ENCODE measurements around the gene SLC35F5.
A peak's percentile ranks its signal among the peaks of the same experiment; 100 is the strongest.
"Not testable (repeated sequence)": the region's sequence is repeated elsewhere in the genome, so short reads cannot be mapped to it uniquely, and the experiment has no call there.

The SLC35F5 gene

GRCh38 chr2:113756355-113757137, at the start of gene SLC35F5:
TSS of gene SLC35F5 (minus strand) at chr2:113756642. CDS start at chr2:113756409, 233 bp downstream.
- peak; percentile 87 for DNase-seq (ENCODE audit: low spot score)

GRCh38 chr2:113799375-113799774, 42.9 kb upstream of the SLC35F5 start:
- no peak for DNase-seq (ENCODE audit: low spot score)

- no peak for DNase-seq (ENCODE audit: low spot score)
Observed at GRCh38 chr2:113797237-113797636, 40.8 kb upstream of the SLC35F5 start.

GRCh38 chr2:113796592-113797175, 40.2 kb upstream of the SLC35F5 start:
- DNase-seq (ENCODE audit: low spot score), result no peak

GRCh38 chr2:113795405-113795920, 39.0 kb upstream of the SLC35F5 start:
- no peak for DNase-seq (ENCODE audit: low spot score)

- no peak for DNase-seq (ENCODE audit: low spot score)
Observed at GRCh38 chr2:113791697-113792590, 35.5 kb upstream of the SLC35F5 start.

- DNase-seq (ENCODE audit: low spot score), result no peak
Observed at GRCh38 chr2:113784823-113785744, 28.6 kb upstream of the SLC35F5 start.

GRCh38 chr2:113780472-113780871, 24.0 kb upstream of the SLC35F5 start:
- no peak for DNase-seq (ENCODE audit: low spot score)

GRCh38 chr2:113777371-113777770, 20.9 kb upstream of the SLC35F5 start:
- no peak for DNase-seq (ENCODE audit: low spot score)

- no peak for DNase-seq (ENCODE audit: low spot score)
Observed at GRCh38 chr2:113776949-113777348, 20.5 kb upstream of the SLC35F5 start.

- DNase-seq (ENCODE audit: low spot score), result not testable (repeated sequence)
Observed at GRCh38 chr2:113774616-113775015, 18.2 kb upstream of the SLC35F5 start.

- no peak for DNase-seq (ENCODE audit: low spot score)
Observed at GRCh38 chr2:113770929-113771328, 14.5 kb upstream of the SLC35F5 start.

GRCh38 chr2:113769555-113769954, 13.1 kb upstream of the SLC35F5 start:
- DNase-seq (ENCODE audit: low spot score), result no peak

GRCh38 chr2:113768770-113769169, 12.3 kb upstream of the SLC35F5 start:
- DNase-seq (ENCODE audit: low spot score), result no peak

GRCh38 chr2:113767811-113768460, 11.5 kb upstream of the SLC35F5 start:
- DNase-seq (ENCODE audit: low spot score), result no peak

GRCh38 chr2:113765276-113765675, 8.8 kb upstream of the SLC35F5 start:
- no peak for DNase-seq (ENCODE audit: low spot score)

GRCh38 chr2:113762377-113763118, 6.1 kb upstream of the SLC35F5 start:
- DNase-seq (ENCODE audit: low spot score), result no peak

GRCh38 chr2:113760400-113760799, 4.0 kb upstream of the SLC35F5 start:
- no peak for DNase-seq (ENCODE audit: low spot score)

- DNase-seq (ENCODE audit: low spot score), result no peak
Observed at GRCh38 chr2:113757138-113757657, 756 bp upstream of the SLC35F5 start.
